Right renal pelvis (tissue), 4 donors: ENCODE measurements around the gene NEMF. TPM values are rescaled to one million over a fixed set of nuclear protein-coding genes. Genes with fewer than 3 reads are reported as not detected.
"Not testable (repeated sequence)": the region's sequence is repeated elsewhere in the genome, so short reads cannot be mapped to it uniquely, and the experiment has no call there.

Experiments used
- DNase-seq, 4 donors: peaks; one replicate each; pipeline ENCODE4 v3.0.0-alpha.2; 2013; ENCODE audit warnings: low read depth in 4 of 4, low spot score in 3 of 4, missing footprints in 1 of 4
- polyA plus RNA-seq, 4 donors: library from polyadenylated mRNA; unstranded; fragments of 120-200 nt; gene quantifications; one replicate each; pipeline ENCODE4 v1.2.1, GENCODE V29; 2013; ENCODE audit not compliant: insufficient read length in 4 of 4

The NEMF gene
- polyA plus RNA-seq, 4 donors = 75.0 to 92.2 (median 84.3) TPM

DNA sequence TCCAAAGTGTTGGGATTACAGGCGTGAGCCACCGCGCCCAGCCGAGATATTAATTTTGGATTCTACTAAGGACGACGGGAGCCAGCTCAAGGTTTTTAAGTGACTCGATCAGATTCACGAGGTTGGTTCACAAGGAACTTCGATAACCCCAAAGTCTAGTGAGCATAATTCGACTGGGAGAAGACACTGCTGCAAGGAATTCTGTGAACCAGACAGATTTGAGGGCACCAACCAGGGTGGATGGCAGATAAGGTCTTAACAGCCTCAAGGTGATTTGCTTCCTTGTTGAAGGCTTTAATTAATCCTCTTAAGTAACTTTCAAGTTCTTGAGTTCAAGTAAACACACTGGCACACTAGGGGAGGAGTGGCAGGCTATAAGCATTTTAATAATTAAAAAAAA lies 85.7 kb downstream of the NEMF start:
- no peak for DNase-seq

GRCh38 chr14:49761839-49762551 lies 90.6 kb downstream of the NEMF start:
- DNase-seq = no peak

GRCh38 chr14:49755378-49755777 lies 97.2 kb downstream of the NEMF start:
- no peak for DNase-seq

- DNase-seq = no peak
Measured at GRCh38 chr14:49754570-49755097, 98.0 kb downstream of the NEMF start.

DNA sequence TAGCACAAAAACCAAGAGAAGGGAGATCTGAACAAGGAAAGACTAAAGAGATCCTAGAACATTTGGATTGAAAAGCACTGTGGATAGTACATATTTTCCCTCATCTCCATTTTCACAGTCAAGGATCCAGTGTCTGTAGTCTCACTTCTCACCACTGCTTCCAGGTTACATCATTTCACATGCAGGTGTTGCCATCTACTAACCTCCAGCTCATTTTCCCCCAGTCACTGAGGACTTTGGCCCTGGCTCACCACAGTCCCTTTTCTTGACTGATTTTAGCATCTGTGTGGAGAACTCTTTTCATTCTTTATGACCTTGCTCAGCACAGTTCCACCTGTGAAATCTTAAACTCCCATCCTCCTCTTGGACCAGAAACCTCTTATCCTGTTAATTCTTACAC lies 106.1 kb downstream of the NEMF start:
- DNase-seq = not testable (repeated sequence)

DNA sequence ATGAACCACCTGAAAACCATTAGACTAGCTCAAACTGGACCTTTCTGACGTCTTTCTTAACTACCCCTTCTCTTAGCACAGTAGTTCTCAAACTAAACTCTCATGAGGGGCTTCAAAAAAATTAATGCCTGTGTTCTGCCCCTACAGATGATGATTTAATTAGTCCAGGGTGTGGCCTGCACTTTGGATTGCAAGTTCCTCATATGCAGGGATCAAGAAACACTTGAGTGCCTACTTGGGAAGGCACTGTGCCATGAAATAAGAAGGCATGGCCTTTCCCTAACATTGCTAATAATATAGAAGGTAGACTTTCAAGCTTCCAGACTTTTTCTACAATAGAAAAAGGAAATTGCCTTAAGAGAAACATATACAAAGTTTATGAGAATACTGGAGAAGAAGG lies 107.4 kb downstream of the NEMF start:
- DNase-seq = no peak

GRCh38 chr14:49735669-49736068 lies 116.9 kb downstream of the NEMF start:
- DNase-seq = not testable (repeated sequence)

GRCh38 chr14:49733836-49734235 lies 118.8 kb downstream of the NEMF start:
- DNase-seq = no peak

DNA sequence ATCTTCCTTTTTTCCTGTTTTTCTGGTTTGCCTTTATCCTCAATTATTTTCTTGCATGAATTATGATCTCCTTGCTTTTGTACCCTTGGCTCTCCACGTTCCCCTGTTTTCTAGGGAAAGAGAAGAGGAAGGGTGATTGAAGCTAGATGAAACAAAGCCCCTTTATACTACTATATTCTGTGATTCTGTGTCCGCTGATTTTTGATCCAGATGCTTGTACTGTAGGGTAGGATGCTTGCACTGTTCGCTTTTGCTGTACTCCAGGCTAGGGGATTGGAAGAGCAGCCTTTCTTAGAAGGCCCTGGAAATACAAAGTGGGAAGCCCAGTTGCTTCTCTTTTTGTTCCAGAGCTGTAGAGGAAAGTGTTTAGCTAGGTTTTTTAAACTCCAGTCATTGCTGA lies 119.7 kb downstream of the NEMF start:
- DNase-seq = no peak

Other genes with a start within 250 kb of the NEMF start
- 100 to 1,000 TPM; 170 to 219 (median 194) TPM for gene RPL36AL, start 232.2 kb downstream of the NEMF start, polyA plus RNA-seq
- gene MGAT2, start 232.0 kb downstream of the NEMF start, polyA plus RNA-seq = 10 to 100 TPM in 2 of 4 donors, 1 to 10 TPM in 2; 8.1 to 23.5 (median 10.9) TPM
- 10 to 100 TPM; 16.1 to 20.5 (median 18.3) TPM for gene DNAAF2, start 217.5 kb downstream of the NEMF start, polyA plus RNA-seq
- 10 to 100 TPM; 12.9 to 19.4 (median 15.2) TPM for gene POLE2, start 164.6 kb downstream of the NEMF start, polyA plus RNA-seq
- 1 to 10 TPM; 4.2 to 7.3 (median 6.5) TPM for gene KLHDC1, start 159.7 kb downstream of the NEMF start, polyA plus RNA-seq
- 100 to 1,000 TPM; 134 to 162 (median 153) TPM for gene KLHDC2, start 84.6 kb downstream of the NEMF start, polyA plus RNA-seq
- 100 to 1,000 TPM in 3 of 4 donors, 10 to 100 TPM in 1; 88.6 to 112 (median 103) TPM for gene ARF6, start 40.3 kb upstream of the NEMF start, polyA plus RNA-seq